Measurements from ENCODE around the gene ADAMTS2.
"Not testable (repeated sequence)": the region's sequence is repeated elsewhere in the genome, so short reads cannot be mapped to it uniquely, and the experiment has no call there.

ADAMTS2 gene

DNA sequence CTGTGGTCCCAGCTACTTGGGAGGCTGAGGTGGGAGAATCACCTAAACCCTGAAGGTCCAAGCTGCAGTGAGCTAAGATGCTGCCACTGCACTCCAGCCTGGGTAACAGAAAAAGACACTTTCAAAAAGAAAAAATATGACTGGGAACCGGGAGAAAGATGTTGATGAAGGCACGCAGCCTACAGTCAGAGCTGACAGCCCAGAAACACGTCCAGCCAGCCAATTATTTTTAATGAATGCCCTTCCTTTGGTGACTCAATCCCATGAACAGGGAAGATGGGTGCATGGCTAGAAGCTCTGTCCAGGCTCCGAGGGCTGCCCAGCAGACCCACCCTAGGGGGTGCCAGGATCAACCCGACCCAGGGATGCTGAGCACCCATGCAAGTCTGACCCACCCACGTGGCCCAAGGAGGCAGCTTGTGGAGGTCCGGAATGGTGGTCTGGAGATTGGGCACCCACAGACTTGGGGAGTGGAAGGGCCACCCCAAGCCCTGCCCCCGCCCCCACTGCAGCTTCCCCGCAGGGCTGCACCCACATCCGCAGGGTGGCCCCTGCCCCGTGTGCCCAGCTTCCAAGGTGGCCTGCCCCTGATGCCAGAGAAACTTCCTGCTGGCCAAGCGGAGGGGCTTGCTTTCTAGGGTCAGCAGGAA lies 51.0 kb downstream of the ADAMTS2 start:
- no peak for FAIRE-seq

DNA sequence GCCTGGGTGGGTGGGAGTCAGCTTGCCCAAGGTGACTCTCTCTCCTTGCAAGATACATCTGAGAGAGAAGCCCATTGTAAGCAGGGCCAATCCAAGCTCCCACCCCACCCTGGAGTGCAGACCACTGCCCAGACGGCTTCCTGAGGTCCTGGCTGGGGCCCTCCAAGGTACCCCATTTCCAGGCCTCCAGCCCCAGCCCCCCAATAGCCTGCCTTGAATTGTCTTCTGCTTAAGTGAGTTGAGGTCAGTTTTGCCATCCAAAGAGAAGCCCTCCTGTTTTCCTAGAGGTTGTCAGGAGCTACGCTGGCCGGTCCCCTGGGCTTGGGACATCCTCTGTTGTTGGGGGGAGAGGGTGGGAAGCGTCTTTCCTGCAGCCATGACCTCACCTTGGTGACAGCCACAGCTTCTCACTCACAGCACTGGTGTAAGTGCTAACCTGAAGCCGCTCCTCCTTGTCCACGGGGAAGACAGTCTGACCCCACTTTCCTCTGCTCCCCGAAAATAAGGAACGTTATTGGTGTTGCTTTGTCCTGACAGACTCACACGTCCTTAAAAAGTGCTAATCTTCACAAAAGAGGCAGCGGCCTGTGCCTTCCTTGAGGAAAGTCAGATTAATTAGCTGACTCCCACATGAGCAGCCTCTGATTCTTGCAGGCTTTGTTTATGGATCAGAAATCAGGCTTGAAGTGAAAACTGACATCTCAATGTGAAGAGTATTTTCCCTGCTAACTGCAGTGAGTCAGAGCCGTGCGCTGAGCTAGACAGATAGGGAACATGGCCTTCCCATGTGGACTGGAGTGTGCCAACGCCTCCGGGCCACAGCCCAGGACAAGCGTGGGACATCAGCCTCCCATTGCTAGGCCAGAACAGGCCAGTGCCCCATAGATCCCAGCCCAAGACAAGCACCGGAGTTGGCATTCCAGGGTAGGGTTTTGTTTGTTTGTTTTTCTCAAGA lies 52.3 kb downstream of the ADAMTS2 start:
- no peak for FAIRE-seq

DNA sequence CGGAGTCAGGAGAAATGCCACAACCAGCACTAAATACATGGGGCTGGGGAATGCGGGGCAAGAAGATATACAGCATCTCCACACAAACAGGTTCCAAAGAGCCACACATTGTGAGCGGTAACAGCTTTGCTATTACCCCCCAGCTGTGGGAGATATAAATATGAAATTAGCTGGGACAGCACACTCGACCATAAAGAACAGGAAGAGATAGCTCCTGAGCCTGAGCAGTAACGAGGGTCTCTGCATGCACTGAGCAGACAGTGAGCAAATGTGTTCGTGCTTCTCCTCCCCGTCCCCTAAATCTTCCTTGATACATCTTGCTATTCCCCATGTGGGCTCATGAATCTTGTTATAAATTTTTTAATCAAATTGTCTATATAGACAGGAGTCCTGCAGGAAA lies 53.1 kb downstream of the ADAMTS2 start:
- FAIRE-seq: no peak

DNA sequence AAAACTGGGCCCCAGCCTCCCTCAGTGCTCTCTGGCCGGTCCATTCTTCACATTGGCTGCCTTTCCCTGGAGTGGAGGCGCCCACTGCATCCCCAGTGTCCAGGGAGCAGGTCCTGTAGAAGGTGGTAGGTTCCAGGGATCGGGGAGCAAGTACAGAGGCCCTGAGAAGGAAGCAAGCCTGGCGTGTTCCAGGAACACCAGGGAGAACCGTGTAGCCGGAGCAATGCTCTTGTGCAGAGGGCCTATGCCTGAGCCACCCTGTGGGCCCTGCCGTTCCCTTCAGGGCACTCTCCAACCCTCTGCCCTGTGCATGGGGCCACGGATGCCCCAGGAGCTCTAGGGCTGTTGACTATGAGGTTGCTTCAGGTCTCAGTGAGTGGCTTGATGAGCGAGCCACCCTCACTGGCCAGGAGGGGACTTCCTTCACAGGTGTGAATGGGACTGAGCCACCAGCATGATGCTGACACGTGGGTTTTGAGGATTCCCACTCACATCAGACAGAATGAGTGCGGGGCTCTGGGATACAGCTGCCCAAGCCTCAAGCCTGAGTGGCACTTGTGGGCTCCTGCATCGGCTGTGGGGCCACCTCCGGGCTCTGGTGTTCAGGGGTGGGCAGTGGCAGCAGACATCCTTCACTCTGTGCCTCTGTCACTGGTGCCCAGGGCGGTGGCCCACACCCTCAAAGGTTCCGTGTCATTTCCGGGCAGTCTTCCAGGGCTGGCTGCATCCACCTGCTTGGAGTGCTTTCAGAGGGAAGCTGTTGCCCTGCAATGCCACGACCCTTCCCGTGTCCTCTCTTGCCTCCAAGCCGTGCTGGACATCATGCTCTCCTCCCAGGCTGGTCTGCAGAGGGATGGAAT lies 54.4 kb downstream of the ADAMTS2 start:
- no peak for FAIRE-seq

DNA sequence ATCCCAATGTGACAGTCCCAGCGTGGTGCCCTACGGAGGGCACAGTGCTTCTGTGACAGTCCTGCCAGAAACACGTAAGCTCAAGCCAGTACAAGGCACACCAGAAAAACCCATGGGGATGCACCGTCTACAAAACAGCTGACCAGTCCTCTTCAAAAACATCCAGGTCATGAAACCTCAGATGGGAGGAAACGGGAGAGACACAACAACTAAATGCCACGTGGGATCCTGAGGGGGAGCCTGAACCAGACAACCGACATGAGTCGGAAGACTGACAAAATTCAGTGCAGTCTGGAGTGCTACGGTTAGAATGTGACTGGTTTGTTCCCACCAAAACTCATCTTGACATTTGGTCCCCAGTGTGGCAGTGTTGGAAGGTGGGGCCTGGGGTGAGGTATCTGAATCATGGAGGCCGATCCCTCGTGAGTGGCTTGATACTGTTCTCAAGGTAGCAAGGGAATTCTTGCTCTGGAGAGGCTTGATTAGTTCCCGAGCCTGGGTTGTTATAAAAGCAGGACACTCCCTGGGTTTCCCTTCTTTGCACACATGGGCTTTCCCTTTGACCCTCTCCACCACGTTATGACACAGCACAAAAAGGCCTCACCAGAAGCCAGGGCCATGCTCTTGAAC lies 55.4 kb downstream of the ADAMTS2 start:
- FAIRE-seq: no peak

DNA sequence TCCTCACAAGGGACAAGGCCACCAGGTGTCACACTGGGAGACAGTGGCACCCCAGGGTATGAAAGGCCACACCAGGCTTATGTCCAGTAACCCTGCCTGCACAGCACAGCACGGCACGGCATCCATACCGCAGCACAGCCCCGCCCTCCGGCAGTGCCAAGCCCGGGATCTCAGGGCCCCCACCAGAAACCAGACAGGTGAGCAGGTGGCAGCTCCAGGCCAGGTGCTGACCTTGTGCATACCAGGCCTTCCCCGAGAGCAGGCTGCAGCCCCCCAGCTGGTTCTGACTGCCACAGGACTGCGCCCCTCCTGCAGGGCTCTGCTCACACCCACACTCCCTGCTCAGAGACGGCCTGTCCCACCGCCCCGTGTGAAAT lies 56.5 kb downstream of the ADAMTS2 start:
- no peak for FAIRE-seq

DNA sequence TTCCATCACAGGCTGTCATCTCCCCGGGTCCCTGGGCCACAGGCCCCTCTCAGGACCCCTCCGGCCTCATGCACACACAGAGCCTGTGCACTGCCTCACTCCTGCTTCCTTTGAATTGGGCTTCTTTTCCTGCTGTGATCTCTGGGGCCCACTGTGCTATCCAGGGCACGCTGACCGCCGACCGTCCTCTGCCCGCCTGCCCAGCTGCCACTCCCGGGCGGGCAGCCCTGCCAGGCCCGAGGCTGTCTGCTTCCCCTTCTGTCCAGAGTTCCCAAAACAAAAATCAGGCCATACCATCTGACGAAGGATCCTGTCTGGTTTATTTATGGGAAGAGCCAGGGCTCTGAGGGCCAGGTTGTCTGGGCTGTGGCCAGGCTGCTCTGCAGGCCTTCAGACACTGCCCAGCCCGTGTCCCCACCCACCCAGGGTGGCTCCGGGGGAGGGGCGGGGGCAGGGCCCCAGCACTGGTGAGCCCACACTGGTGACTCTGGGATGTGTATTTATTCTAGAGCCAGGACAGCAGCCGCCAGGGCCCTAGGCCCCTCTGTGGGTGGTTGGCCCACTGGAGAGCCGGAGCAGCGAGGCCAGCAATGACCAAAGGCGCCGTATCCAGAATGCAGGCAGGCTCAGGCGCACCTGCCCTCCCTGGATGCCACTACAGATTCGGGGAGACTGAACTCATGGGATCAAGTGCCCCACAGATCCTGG lies 57.0 kb downstream of the ADAMTS2 start:
- FAIRE-seq: no peak

DNA sequence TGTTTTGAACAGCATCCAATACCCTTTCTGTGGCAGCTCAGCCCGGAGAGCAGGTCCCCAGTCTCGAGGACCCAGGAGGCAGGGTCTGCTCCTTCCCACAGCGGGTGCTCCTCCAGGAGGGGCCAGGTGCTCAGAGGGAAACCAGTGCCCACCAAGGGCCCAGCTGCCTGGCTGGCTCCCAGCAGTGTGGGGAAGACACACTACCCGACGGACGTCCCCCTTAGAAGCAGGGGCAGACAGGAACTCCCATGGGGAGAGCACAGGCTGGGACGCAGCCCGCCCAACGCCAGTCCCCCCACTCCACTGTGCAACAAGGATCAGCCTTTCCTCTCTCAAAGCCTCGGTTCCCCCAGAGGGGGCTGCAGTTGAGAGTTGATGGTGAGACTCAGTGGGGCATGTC lies 57.6 kb downstream of the ADAMTS2 start:
- no peak for FAIRE-seq

DNA sequence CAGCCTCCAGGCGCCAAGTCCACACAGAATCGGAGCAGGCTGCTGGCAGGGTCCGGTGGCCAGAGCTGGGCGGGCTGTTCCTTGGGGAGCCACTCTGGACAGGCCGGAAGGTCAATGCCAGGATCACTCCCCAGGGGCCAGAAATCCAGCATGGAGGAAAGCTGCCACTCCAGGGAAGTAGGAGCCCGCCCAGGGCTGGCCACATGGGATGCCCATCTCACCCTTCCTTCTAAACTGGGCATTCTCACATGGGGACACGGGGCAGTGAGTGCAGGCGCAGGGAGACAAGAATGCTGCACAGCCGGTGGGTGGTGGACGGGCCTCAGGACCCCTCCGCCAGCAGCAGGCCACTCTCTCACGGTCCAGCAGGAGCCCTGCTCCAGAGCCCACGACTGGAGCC lies 58.2 kb downstream of the ADAMTS2 start:
- FAIRE-seq: no peak

DNA sequence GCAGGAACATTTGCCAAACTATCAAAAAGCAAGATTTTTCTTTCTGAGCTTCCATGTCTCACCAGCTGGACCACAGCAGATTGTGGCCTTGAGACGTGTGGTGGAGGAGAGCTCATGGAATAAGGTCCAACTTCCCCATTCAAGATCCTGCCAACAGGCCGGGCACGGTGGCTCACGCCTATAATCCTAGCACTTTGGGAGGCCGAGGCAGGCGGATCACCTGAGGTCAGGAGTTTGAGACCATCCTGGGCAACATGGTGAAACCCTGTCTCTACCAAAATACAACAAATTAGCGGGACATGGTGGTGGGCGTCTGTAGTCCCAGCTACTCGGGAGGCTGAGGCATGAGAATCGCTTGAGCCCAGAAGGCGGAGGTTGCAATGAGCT lies 59.5 kb downstream of the ADAMTS2 start:
- not testable (repeated sequence) for FAIRE-seq

DNA sequence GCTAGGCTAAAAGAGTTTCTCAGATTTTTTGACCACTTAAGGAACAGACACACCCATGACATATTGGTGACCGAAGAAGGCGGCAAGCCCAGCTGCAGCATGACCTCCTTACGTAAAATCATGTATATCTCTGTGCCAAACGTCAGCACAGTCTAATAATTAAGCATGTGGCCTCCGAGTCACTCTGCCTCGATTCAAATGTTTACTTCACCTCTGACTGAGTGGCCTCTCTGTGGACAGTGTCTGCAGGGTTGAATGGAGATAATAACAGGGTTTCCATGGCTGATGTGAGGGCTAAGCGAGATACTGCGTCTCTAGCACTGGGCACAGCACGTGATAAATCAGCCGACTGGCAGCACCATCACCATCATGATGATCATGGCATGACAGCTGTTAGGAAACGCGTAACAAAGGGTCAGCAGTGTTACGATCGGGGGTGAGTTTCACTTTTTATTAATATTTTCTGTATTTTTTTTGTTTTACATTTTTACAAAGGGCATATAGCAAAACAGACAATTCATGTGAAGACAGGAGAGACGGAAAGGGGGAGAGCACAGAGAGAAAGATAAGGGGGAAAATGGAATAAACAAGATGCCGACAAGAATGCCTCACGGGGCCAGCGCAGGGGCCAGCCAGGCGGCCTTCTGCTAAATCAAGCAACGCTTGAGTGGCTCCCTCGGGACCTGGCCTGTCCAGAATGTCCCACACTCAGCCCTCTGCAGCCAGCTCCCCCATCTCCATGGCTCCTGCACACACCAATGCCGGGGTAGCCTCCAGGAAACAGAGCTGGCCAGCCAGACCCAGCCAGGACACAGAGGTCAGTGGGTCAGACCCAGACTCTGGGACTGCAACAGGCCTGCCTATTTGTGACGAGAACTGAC lies 60.3 kb downstream of the ADAMTS2 start:
- FAIRE-seq: no peak

DNA sequence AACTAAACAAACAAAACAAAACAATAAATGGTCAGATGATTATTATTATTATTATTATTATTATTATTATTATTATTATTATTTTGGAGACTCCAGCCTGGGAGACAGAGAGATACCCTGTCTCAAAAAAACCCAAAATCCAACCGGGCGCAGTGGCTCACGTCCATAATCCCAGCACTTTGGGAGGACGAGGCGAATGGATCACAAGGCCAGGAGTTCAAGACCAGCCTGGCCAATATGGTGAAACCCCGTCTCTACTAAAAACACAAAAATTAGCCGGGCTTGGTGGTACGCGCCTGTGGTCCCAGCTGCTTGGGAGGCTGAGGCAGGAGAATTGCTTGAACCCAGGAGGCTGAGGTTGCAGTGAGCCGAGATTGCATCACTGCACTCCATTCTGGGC lies 61.4 kb downstream of the ADAMTS2 start:
- not testable (repeated sequence) for FAIRE-seq

DNA sequence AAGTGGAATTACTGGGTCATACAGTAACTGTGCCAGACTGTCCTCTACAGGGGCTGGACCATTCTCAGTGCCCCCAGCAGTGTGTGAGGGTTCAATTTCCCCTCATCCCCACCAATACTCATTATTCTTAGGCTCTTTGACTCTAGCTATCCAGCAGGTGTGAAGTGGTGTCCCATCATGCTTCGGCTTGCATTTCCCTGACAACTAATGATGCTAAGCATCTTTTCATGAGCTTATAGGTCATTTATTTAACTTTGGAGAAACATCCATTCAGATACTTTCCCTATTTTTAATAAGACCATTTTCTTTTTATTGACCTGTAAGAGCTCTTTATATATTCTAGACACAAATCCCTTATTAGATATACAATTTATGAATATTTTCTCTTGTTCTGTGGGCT lies 63.6 kb downstream of the ADAMTS2 start:
- FAIRE-seq: no peak

DNA sequence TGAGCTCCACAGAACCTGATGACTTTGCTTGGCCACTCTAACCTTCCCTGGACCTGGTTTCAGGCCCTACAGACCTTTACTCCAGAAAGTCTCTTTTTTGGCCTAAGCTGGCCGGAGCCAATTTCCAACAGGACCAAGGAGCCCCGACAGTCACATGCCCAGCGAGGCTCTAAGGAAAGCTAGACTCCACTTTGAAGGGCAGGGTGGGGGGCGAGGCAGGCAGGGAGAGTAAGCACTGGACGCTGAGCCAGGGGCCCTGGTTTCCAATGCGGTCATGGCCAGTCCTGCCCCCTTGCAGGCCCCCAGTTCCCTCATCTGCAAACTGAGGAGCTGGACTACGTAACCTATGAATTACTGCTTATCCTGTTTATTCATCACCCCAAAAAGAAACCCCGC lies 65.2 kb downstream of the ADAMTS2 start:
- FAIRE-seq: no peak

DNA sequence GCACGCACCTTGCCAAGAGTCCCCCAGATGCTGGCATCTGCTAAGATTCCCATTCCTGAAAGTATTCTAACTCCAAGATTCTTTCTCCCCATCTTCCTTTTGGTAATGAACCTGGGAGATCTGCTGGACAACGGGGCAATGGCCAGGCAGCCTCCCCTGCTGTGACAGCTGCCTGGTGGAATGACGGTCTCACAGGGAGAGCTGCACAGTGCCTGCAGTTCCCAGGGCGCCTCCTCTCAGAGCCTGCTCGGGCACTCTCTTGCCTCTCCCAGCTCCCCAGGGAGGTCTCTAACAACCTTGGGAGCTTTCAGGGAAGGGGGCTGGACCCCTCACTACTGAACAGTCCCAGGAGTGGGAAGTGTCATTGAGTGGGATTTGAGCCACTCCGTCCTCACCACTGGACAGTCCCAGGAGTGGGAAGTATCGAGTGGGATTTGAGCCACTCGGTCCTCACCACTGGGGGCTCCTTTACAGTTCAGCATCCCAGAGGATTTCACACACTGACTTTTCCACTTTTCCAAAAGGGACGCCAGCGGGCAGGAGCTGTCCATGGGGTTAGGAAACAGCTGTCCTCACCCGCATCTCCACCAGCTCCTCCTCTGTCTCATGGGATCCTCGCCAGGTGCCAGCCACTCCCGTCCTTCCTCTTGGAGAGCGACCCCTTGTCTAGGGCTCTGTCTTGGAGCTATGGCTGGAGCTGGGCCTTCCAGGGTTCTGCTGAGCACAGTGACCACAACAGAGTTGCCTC lies 65.7 kb downstream of the ADAMTS2 start:
- no peak for FAIRE-seq

DNA sequence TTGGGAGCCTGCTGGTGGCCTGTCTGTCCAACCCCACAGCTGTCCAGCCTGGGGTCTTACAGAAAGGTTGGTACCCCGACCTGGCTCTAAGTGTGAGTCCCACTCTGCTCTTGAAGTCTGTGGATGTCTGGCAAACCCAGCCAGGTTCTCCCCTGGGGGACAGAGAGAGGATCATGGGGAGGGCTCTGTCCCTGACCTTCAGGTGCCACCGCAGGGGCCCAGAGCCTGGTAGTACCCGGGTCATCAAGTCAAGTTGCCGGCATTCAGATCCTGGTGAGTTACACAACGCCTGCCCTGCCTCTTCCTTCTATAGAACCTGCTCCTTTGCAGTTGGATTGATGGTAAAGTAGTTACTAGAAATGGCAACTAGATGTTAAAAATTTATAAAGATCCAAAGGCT lies 66.7 kb downstream of the ADAMTS2 start:
- no peak for FAIRE-seq

DNA sequence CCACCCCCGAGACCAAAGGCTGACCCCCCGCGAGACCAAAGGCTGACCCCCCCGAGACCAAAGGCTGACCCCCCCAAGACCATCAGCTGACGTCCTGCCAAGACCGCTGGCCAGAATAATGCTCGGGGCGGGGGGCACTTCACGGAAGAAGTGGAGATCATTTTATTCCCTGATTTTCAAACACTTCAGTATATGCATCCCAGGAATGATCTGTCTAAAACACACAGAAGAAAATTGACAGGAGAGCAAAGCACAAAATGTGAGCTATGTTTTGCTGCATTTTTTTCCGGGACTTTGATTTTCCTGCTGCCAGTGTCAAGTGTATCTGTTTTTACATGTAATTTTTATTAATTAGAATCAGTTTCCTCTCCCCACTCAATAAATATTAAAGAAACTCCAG lies 67.1 kb downstream of the ADAMTS2 start:
- no peak for FAIRE-seq

DNA sequence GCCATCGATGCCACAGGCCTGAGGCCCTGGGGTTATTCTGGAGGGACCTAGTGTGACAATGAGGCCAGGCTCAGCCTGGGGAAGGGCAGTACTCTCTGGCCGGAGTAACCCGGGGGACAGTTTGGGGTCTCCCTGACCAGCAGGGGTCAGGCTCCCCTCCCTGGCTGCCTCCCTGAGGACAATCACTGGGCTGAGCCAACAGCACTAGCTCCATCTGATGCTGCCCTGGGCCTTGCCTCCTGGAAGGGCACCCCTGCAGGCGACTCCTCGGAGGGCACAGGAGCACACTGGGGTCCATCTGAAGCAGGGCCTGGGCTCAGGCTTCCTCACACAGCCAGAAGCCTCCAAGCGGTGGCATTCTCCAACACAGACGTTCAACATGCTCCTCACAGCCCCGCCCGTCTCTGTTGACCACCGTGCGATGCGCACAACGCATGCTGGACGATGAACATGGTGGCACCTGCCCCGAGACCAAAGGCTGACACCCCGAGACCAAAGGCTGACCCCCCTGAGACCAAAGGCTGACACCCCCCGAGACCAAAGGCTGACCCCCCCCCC lies 68.3 kb downstream of the ADAMTS2 start:
- FAIRE-seq: no peak

DNA sequence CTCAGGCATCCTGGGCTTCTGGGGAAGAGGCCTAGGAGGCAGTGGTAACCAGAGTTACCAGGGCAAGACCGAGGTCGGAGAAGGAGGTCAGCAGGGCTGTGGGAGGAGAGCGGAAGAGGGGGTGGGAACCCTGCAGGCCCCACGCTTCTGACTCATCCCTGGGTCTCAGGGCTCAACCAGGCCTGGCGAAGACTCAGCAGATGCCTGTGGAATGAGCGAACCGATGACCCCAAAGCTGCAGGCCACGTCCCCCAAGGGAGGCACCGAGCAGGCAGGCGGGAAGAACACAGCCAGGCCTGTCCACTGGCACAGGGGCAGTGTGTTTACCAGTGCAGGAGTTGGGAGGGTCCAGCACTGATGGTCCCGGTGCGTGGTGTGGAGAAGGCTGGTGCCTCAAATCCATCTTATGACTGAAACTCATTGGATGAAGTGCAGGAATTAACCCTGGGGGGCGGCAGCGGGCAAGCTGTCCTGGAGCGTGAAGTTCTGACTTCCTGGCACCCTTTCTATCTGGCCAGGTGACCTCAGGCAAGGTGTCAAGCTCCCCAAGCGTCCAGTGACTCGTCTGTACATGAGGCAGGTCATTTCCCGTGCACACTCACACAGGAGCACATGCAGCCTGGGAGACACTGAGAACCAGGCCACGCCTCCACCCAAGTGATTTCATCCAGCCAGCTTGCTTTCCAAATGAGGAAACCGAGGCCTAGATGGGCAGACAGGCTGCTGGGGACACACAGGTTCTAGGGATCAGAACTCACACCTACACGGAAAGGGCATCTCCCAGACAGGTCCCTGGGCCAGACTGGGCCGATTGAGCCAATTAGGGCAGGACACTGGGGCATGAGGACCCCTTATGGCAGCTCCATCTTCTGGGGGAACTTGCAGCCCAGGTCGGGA lies 69.1 kb downstream of the ADAMTS2 start:
- no peak for FAIRE-seq

All from A204.1 (cell line).